BJ (cell line): ENCODE data around the gene TMEM79. TPM values are rescaled to one million over a fixed set of nuclear protein-coding genes. Genes with fewer than 3 reads are reported as not detected.

ENCODE experiments used
- CTCF ChIA-PET: fragments of 350-600 bp; formaldehyde crosslinking; extraction: SDS; loops from one replicate; lab custom pipeline; 2021; ENCODE audit warnings: antibody characterized with exemption, inconsistent platforms; lab: Yijun Ruan, JAX
- POLR2A ChIA-PET: fragments of 300-600 bp; sonication (Branson Sonifier 250); formaldehyde crosslinking; extraction: SDS; loops from one replicate; lab custom pipeline; 2021; ENCODE audit warnings: antibody characterized with exemption; lab: Charles Lee
- DNase-seq: peaks from one replicate; pipeline ENCODE4 v3.0.0-alpha.2; 2011; ENCODE audit warnings: low read depth
- H3K27me3 ChIP-seq: 2 replicates; pipeline ENCODE4 v1.6.0; 2011; ENCODE audit warnings: low read length; ENCODE audit not compliant: control insufficient read depth, insufficient read depth
- H3K36me3 ChIP-seq: 2 replicates; pipeline ENCODE4 v1.5.1; 2011; ENCODE audit warnings: low read length; ENCODE audit not compliant: control insufficient read depth, insufficient read depth
- H3K4me3 ChIP-seq: 2 replicates; pipeline ENCODE4 v1.5.1; 2011; ENCODE audit warnings: low read depth, mild to moderate bottlenecking, control low read depth, low read length
- CTCF ChIP-seq: IDR thresholded peaks from 2 replicates; pipeline ENCODE4 v1.5.1; 2011; ENCODE audit warnings: low read depth, mild to moderate bottlenecking, control low read depth, inconsistent platforms, low read length, moderate library complexity; ENCODE audit not compliant: insufficient read depth
- polyA plus RNA-seq: library from polyadenylated mRNA; depleted of rRNA; stranded (reverse); fragments of >200 nt; gene quantifications from 2 replicates; pipeline ENCODE4 v1.2.3, GENCODE V29; 2011

The TMEM79 gene
- polyA plus RNA-seq, 1 experiment: 3.3 TPM

- peak; percentile 63 for DNase-seq
- ChIA-PET POLR2A (interaction anchor here (0.6 to 1.0 kb wide), 2 partner anchors 20 to 332 kb away, joined by 5 to 22 read pairs; partner anchors contain the start of gene SMG5), CTCF (interaction anchor here (0.9 to 1.2 kb wide), 2 partner anchors 11 to 19 kb away, joined by 3 to 6 read pairs; partner anchors contain the start of gene SMG5)
- no peak for TF ChIP-seq CTCF
- peaks cover 54% of the 10 kb centered on the region for H3K36me3 ChIP-seq
- no peaks in the 10 kb centered on the region for H3K27me3 ChIP-seq
- H3K4me3 ChIP-seq: no peak overlapping the region
Observed at GRCh38 chr1:156262461-156263287, 21.5 kb upstream of the TMEM79 start.

GRCh38 chr1:156263288-156263655 lies 20.9 kb upstream of the TMEM79 start:
- Histone ChIP-seq H3K36me3 (peaks cover 56% of the 10 kb centered on the region), H3K27me3 (no peaks in the 10 kb centered on the region), H3K4me3 (no peak overlapping the region)
- no peak for TF ChIP-seq CTCF
- POLR2A ChIA-PET: interaction anchor here (0.6 to 1.0 kb wide), 2 partner anchors 19 to 332 kb away, joined by 5 to 22 read pairs; partner anchors contain the start of gene SMG5
- DNase-seq: no peak
- CTCF ChIA-PET: interaction anchor here (0.9 to 1.2 kb wide), 2 partner anchors 12 to 19 kb away, joined by 3 to 6 read pairs; partner anchors contain the start of gene SMG5

GRCh38 chr1:156266051-156266450 lies 18.1 kb upstream of the TMEM79 start:
- Histone ChIP-seq H3K27me3 (no peaks in the 10 kb centered on the region), H3K4me3 (no peak overlapping the region), H3K36me3 (peaks cover 41% of the 10 kb centered on the region)
- ChIA-PET POLR2A (no interaction called here), CTCF (no interaction called here)
- TF ChIP-seq CTCF: no peak
- DNase-seq: no peak

GRCh38 chr1:156268336-156268735 lies 15.8 kb upstream of the TMEM79 start:
- peaks cover 39% of the 10 kb centered on the region for H3K36me3 ChIP-seq
- DNase-seq: no peak
- no peak overlapping the region for H3K4me3 ChIP-seq
- H3K27me3 ChIP-seq: no peaks in the 10 kb centered on the region
- CTCF ChIA-PET: interaction anchor here (1.3 kb wide), 1 partner anchor 8 kb away, joined by 3 read pairs; no protein-coding TSS in a partner anchor
- TF ChIP-seq CTCF: no peak
- POLR2A ChIA-PET: no interaction called here

GRCh38 chr1:156270314-156270713 lies 13.8 kb upstream of the TMEM79 start:
- no peak for DNase-seq
- ChIA-PET POLR2A (no interaction called here), CTCF (interaction anchor here (1.2 kb wide), 1 partner anchor 10 kb away, joined by 6 read pairs; no protein-coding TSS in a partner anchor)
- no peak for TF ChIP-seq CTCF
- Histone ChIP-seq H3K36me3 (peaks cover 39% of the 10 kb centered on the region), H3K4me3 (no peak overlapping the region), H3K27me3 (no peaks in the 10 kb centered on the region)
